Ascending aorta (tissue), 2 donors: ENCODE results near the gene EFTUD2. TPM values are rescaled to one million over a fixed set of nuclear protein-coding genes. Genes with fewer than 3 reads are reported as not detected.
A peak's percentile ranks its signal among the peaks of the same experiment; 100 is the strongest.

Experiments
- DNase-seq, 2 donors: peaks; one replicate each; pipeline ENCODE4 v3.0.0-alpha.2; 2019; ENCODE audit warnings: low spot score in 2 of 2
- H3K27ac ChIP-seq, 2 donors: fragments of 200-600 bp; sonication (generic); one replicate each; pipeline ENCODE4 v1.5.1; 2016 to 2017; ENCODE audit warnings: mild to moderate bottlenecking in 1 of 2
- H3K27me3 ChIP-seq: fragments of 200-600 bp; sonication (generic); one replicate; pipeline ENCODE4 v1.5.1; 2017
- H3K36me3 ChIP-seq, 2 donors: fragments of 200-600 bp; sonication (generic); one replicate each; pipeline ENCODE4 v1.5.1; 2016
- H3K4me1 ChIP-seq, 2 donors: fragments of 200-600 bp; sonication (generic); one replicate each; pipeline ENCODE4 v1.5.1; 2016 to 2017; ENCODE audit warnings: mild to moderate bottlenecking in 1 of 2
- H3K4me3 ChIP-seq, 2 donors: fragments of 200-600 bp; sonication (generic); one replicate each; pipeline ENCODE4 v1.5.1; 2016 to 2017; ENCODE audit warnings: mild to moderate bottlenecking in 1 of 2
- H3K9me3 ChIP-seq, 2 donors: fragments of 200-600 bp; sonication (generic); one replicate each; pipeline ENCODE4 v1.5.1; 2016
- intact Hi-C: fragments of 100-400 bp; cut with DNase I; formaldehyde crosslinking; loops from one replicate; pipeline ENCODE4 v1.15.1; 2023
- total RNA-seq: library from RNA; depleted of rRNA; stranded (reverse); fragments of >200 nt; gene quantifications from one replicate; pipeline ENCODE4 v1.1.0, GENCODE V29; 2016
- TF ChIP-seq, protein P1 (sequence below), 3 experiments: fragments of 200-600 bp in 2 of 3; fragments of 450-650 bp in 1 of 3; sonication (generic) in 2 of 3; IDR thresholded peaks; one replicate each; pipeline ENCODE4 v1.5.1; 2016 to 2019; ENCODE audit warnings: antibody characterized with exemption in 3 of 3, mild to moderate bottlenecking in 1 of 3, moderate library complexity in 1 of 3

Gene EFTUD2
- total RNA-seq, 1 donor from 2014 or later, result 126 TPM

DNA sequence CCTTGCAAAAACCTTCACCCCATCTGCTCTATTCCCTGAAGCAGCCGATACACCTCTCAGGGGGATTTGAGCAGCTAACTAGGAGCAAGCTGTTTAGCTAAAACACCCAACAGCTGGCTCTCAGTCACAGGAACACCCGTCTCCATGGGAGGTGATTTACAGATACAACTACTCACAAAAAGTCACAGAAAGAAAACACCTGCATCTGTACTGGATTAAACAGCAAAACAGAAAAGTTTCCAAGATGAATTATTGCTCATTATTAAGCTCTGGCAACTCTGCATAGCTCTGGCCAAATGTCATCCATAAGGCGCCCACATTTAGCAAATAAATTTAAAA, 91.5 kb downstream of the EFTUD2 start:
- Histone ChIP-seq H3K36me3 (peaks cover 3 to 9% of the 10 kb centered on the region in 2 donors), H3K9me3 (no peaks in the 10 kb centered on the region), H3K27me3 (no peaks in the 10 kb centered on the region), H3K4me3 (no peak overlapping the region), H3K27ac (no peak overlapping the region), H3K4me1 (peaks cover 0 to 8% of the 10 kb centered on the region in 2 donors)
- DNase-seq, result peak in 1 of 2 donors; percentile 7
- intact Hi-C loops, result no loop called here
- TF ChIP-seq, protein P1, sequence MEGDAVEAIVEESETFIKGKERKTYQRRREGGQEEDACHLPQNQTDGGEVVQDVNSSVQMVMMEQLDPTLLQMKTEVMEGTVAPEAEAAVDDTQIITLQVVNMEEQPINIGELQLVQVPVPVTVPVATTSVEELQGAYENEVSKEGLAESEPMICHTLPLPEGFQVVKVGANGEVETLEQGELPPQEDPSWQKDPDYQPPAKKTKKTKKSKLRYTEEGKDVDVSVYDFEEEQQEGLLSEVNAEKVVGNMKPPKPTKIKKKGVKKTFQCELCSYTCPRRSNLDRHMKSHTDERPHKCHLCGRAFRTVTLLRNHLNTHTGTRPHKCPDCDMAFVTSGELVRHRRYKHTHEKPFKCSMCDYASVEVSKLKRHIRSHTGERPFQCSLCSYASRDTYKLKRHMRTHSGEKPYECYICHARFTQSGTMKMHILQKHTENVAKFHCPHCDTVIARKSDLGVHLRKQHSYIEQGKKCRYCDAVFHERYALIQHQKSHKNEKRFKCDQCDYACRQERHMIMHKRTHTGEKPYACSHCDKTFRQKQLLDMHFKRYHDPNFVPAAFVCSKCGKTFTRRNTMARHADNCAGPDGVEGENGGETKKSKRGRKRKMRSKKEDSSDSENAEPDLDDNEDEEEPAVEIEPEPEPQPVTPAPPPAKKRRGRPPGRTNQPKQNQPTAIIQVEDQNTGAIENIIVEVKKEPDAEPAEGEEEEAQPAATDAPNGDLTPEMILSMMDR (IDR thresholded peaks at IDR 0.05), result no peak

DNA sequence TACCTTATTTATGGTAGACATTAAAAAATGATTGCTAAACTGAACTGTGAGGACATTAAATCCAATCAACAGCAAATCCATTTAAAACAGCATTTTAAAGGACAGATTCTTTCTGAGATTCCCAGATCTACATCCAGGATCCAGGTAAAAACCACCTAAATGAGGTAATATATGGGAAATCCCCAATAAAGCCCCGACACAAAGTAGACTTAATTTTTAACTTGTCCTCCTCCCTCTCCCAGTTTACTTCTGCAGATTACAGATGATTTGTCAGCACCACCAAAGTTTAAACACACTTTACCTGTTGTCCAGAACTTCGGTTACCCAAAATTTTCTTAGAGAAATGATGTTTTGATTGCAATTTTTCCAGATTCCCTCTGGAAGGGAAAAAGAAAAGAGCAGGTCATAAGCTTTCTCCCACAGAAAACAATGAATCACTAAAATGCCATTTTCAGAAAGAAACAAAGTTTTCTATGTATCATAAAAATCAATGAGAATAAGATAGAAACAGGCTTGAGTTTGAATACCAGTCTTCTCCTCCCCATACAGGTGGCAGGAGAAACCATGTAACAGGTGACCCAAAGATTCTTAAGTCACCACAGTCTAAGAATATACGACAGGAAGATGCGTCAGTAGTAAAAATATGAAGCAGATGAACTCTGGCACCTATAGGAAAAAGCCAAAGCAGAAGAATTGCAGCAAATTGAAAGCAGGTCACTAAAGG, 92.0 kb downstream of the EFTUD2 start:
- H3K36me3 ChIP-seq, result peaks cover 3 to 9% of the 10 kb centered on the region in 2 donors
- H3K4me3 ChIP-seq, result no peak overlapping the region
- intact Hi-C loops, result no loop called here
- no peaks in the 10 kb centered on the region for H3K9me3 ChIP-seq
- peaks cover 0 to 12% of the 10 kb centered on the region in 2 donors for H3K4me1 ChIP-seq
- no peaks in the 10 kb centered on the region for H3K27me3 ChIP-seq
- TF ChIP-seq, protein P1 (IDR thresholded peaks at IDR 0.05), result no peak
- no peak overlapping the region for H3K27ac ChIP-seq
- no peak for DNase-seq

DNA sequence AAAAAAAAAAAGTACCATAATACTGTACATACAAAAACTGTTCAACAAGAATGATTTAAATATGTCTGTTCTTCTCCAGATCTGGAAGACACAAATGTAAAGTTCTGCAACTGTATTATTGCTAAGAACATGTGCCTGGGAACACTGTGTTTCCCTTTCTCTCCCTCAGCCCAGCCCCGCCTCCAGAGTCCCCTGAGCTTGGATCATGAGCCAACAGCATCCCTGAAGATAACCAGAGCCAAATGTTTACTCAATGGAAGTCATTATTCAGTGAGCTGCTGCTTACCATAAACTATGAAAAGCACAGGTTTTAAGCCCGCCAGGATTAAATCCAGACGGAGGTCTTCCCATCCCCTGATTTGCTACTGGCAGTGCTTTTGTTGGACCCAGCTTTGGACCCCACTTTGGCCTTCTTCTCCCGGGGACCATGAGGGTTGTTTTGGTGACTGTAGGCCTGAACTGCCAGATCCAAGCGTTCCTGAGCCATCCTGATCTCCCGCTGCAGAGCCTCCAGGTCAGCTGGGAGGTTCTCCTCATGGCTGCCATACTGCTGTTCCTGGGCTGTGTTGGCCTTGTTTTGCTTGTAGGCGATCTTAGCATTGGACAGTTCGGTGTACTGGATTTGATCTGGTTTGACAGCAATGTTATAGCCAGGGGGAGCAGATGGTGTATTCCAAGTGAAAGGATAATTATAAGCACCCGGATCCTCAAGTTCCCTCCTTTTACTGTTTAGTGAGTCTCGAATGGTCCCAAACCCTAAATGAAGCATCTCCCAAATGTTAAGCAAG, 94.7 kb downstream of the EFTUD2 start:
- peak in 1 of 2 donors; percentile 49 for DNase-seq
- H3K4me1 ChIP-seq, result peaks cover 3 to 9% of the 10 kb centered on the region in 2 donors
- no peaks in the 10 kb centered on the region for H3K27me3 ChIP-seq
- intact Hi-C loops, result no loop called here
- H3K27ac ChIP-seq, result no peak overlapping the region
- H3K36me3 ChIP-seq, result peaks cover 3 to 9% of the 10 kb centered on the region in 2 donors
- TF ChIP-seq, protein P1 (IDR thresholded peaks at IDR 0.05), result no peak
- H3K4me3 ChIP-seq, result no peak overlapping the region
- no peaks in the 10 kb centered on the region for H3K9me3 ChIP-seq

DNA sequence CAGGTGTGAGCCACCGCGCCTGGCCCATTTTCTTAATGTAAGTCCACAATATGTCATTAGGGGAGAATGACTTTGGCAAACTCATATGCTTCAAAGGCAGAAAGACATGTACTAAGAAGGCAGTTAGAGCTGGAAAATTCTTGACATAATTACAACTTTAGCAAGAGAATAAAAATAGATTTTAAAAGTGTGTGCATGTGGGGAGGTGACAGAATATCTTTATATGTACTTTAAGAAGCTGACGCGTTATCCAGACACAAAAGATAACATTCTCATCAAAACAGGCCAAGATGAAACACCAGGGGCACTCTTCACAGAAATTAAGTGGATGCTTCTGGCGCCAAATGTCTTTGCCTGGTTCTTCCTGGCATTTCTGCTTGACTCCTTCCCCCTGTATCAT, 97.4 kb downstream of the EFTUD2 start:
- no peak overlapping the region for H3K4me3 ChIP-seq
- H3K9me3 ChIP-seq, result no peaks in the 10 kb centered on the region
- peak overlapping the region; percentile 55 to 57 for H3K27ac ChIP-seq
- peaks cover 3 to 17% of the 10 kb centered on the region in 2 donors for H3K4me1 ChIP-seq
- H3K36me3 ChIP-seq, result peaks cover 3 to 9% of the 10 kb centered on the region in 2 donors
- H3K27me3 ChIP-seq, result no peaks in the 10 kb centered on the region
- no peak for DNase-seq
- intact Hi-C loops, result no loop called here
- TF ChIP-seq, protein P1 (IDR thresholded peaks at IDR 0.05), result no peak

Other genes starting within 250 kb of the EFTUD2 start
- gene MEIOC, start 243.0 kb downstream of the EFTUD2 start, total RNA-seq, result not detected
- gene CCDC43, start 209.7 kb downstream of the EFTUD2 start, total RNA-seq, result 2.6 TPM
- 9.7 TPM for gene DBF4B, start 190.8 kb downstream of the EFTUD2 start, total RNA-seq
- gene ADAM11, start 140.5 kb downstream of the EFTUD2 start, total RNA-seq, result not detected
- gene GJC1, start 69.2 kb downstream of the EFTUD2 start, total RNA-seq, result 9.9 TPM
- not detected for gene HIGD1B, start 51.6 kb downstream of the EFTUD2 start, total RNA-seq
- gene GFAP, start 16.1 kb upstream of the EFTUD2 start, total RNA-seq, result 1.7 TPM
- not detected for gene KIF18B, start 48.3 kb upstream of the EFTUD2 start, total RNA-seq
- gene C1QL1, start 68.9 kb upstream of the EFTUD2 start, total RNA-seq, result not detected
- 5.0 TPM for gene DCAKD, start 152.2 kb upstream of the EFTUD2 start, total RNA-seq
- 89.7 TPM for gene NMT1, start 161.9 kb upstream of the EFTUD2 start, total RNA-seq
- 65.5 TPM for gene PLCD3, start 233.1 kb upstream of the EFTUD2 start, total RNA-seq
- gene ACBD4, start 236.2 kb upstream of the EFTUD2 start, total RNA-seq, result 14.7 TPM
- 23.7 TPM for gene HEXIM1, start 249.0 kb upstream of the EFTUD2 start, total RNA-seq